ENCODE measurements around the gene RBKS.
"Not testable (repeated sequence)": the region's sequence is repeated elsewhere in the genome, so short reads cannot be mapped to it uniquely, and the experiment has no call there.

The RBKS gene

DNA sequence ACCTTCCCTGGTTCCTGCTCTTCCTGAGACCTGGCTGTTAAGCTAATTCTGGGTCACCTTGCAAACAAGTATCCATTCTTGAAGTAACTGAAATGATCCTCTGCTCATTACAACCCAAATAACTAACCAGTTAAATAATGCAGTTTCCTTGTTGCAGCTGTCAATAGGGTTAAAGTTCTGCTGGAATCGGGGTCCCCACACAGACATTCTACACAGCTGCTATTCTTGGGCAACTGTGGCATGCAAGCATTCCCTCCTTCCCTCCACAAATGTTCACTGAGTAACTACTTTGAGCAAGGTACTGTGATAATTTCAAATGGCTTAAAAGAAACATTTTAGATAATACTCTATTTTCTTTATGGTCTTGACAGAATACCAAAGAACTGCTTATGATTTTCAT lies 17.1 kb downstream of the RBKS start:
- no peak for DNase-seq (ENCODE audit: low read depth)

DNA sequence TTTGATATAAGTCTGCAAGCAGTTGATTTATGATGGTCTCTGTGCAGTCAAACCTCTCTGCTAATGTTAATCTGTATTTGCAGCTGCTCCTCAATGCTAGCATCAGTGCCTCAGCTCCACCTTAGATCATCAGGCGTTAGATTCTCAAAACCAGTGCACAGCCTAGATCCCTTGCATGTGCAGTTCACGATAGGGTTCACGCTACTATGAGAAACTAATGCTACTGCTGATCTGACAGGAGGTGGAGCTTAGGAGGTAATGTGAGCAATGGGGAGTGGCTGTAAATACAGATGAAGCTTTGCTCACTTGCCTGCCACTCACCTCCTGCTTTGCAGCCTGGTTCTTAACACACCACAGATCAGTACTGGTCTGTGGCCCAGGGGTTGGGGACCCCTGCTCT lies 18.4 kb downstream of the RBKS start:
- DNase-seq (ENCODE audit: low read depth), result no peak

DNA sequence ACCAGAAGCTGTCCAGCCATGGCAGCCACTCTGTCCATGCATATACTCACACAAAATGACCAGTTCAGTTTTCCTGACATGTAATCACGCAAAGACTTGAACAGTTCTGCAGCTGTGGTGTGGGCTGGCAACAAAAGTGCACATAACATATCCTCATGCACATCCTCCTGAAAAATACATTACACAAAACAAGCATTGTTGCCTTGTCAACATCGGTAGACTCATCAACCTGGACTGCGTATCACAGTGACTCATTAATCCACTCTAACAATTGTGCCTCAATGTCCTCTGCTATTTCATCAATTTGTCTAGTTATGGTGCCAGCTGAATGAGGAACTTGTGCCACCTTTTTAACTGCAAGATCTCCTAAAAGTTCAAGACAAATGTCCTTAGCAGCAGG lies 19.5 kb downstream of the RBKS start:
- DNase-seq (ENCODE audit: low read depth), result no peak

DNA sequence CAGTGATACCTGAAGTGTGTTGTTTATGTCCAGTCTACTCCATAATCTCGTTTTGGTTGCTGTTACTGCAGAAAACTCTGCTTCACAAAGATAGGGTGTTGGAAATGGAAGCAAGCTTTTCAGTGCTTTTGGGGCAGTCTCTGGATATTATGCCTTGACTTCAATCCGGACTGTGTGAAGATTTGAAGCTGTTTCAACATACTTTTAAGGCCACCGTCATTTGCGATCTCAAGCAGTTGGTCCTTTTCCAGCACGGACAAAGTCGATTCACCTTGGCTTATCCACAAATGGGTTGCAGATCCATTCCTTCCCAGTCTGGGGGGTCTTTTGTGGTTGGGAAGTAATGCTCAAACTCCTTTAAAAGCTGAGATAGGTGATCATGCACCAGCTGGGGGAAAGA lies 20.4 kb downstream of the RBKS start:
- DNase-seq (ENCODE audit: low read depth), result no peak

DNA sequence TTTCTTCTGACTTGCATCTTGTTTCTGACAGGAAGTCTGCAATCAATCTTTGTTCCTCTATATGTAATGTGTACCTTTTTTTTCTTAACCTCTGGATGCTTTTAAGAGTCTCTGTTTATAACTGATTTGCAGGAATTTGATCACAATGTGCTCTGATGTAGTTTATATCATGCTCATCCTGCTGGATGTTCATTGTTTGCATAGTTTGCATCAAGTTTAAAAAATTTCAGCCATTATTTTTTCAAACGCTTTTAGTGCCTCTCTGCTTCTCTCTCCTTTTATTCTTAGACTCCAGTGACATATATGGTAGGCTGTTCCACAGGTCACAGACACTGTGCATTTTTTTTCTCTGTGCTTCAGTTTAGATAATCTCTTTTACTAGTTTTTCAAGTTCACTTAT lies 23.9 kb downstream of the RBKS start:
- no peak for DNase-seq (ENCODE audit: low read depth)

DNA sequence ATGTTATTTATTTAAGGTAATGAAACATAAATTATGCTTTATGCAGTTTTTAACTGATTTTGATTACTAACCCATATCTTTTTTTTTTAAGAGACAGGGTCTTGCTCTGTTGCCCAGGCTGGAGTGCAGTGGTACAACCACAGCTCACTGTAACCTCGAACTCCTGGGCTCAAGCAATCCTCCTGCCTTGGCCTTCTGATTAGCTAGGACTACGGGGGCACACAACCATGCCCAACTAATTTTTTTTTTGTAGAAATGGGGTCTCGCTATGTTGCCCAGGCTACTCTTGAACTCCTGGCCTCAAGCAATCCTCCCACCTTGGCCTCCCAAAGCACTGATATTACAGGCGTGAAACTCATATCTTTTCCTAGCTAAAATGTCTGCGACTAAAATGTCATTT lies 26.2 kb downstream of the RBKS start:
- DNase-seq (ENCODE audit: low read depth), result not testable (repeated sequence)

DNA sequence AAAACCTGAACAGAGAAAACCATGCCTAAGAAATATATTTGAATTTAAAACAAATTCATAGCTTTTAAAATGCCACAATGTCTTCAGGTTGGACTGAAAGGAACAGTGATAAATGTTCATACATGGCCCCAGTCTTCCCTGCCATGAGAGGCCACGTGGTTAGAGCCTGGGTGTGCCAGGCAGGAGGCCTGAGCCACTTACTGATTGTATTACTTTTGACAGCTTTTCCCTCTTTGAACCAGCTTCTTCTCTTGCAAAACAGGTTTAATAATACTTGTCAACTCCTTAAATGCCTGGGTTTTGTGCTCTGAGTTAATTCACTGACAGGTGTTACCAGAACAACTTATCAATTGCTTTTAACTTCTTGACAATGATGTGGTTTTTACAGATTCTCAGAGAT lies 27.0 kb downstream of the RBKS start:
- DNase-seq (ENCODE audit: low read depth), result no peak

DNA sequence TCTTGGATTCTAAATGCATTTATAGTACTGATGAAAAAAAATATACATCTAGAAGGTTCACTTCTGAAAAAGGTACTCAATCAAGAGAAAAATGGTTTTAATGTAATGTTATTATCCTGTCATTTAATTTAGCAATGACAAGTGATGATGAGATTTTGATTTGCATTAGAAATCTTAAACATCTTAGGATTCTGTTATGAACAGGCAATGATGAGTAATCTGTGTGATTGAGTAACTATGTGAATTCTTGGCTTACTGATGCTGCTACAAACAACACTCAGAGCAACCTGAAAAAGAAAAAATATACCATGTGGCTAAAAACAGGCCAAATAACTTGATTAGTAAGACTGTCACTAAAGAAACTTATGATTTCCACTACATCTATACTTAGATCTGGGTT lies 30.1 kb downstream of the RBKS start:
- DNase-seq (ENCODE audit: low read depth), result peak; percentile 65

DNA sequence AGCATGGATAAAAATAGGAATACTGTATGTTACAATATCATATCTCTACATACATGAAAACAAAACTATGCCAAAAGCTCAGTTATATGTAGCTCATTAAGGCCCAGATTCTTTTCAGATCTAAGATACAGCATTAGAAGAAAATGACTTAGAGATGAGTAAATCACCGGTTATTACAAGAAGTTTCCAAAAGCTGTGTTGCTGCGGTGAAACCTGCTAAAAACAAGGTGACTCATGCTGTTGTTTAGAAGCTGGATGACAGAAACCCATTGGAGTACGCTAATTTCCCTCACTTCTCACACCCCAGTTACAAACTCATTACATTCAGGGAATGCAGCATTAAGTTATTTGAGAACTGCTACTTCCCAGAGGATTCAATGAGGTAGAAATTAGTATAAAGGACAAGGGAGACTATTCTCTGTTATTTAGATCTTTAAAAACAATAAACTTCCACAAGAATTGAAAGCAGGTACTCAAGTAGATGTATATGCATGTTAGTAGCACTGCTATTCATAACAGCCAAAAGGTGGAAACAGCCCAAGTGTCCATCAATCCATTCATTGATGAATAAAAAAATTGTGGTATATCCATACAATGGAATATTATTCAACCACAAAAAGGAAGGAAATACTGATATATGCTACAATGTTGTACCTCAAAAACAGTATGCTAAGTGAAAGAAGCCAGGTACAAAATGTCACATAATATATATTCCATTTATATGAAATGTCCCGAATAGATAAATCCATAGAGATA lies 32.6 kb downstream of the RBKS start:
- DNase-seq (ENCODE audit: low read depth), result peak; percentile 17

DNA sequence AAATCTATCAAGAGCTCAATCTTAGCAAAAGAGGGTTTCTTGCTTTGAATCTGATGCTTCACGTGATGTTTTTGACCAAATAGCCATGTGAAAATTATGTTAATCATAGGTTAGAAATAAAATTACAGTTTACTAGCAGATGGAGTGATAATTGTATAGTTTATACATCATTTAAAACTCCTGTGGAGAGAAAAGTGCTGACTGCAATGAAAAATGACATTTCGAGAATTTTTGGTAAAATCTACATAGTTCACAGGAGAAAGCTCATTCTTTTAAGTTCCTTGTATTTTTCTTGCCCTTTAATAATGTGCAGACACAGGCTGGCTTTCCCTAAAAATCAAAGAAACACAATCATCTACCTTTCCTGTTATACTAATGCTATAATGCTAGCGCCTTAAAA lies 33.2 kb downstream of the RBKS start:
- no peak for DNase-seq (ENCODE audit: low read depth)

DNA sequence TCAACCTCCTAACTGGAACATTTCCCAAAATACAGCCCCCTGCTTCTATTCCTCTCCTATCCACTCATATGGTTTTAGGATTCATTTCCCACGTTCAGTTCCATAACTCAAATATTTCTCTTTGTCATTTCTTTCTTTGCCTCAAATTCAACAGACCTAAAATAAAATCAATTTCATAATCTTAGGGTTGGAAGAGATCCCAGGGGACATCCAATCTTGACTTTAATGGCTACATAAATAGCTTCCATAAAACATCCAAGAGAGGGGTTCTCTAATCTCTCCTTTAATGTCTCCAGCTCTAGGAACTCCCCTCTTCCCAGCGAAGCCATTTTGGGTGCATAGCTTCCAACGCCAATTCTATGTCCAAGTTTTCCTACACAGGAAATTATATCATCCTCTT lies 33.8 kb downstream of the RBKS start:
- DNase-seq (ENCODE audit: low read depth), result no peak

DNA sequence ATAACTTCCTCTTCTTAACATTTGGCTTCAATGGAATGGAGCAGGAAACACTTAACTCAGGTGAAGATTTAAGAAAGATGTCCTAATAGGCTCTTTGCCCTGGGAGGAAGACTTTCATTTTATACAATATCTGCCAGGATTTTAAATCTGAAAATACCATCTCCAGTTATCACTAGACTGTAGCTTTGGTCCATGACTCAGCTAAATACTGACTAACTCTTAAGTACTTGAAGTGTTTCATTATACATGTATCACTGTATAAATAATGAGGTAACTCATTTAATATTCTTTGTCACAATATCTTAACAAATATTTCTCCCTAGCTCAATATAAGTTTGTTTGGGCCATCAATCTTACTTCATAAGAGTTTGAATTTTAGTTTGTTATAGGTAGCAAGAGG lies 34.7 kb downstream of the RBKS start:
- no peak for DNase-seq (ENCODE audit: low read depth)

DNA sequence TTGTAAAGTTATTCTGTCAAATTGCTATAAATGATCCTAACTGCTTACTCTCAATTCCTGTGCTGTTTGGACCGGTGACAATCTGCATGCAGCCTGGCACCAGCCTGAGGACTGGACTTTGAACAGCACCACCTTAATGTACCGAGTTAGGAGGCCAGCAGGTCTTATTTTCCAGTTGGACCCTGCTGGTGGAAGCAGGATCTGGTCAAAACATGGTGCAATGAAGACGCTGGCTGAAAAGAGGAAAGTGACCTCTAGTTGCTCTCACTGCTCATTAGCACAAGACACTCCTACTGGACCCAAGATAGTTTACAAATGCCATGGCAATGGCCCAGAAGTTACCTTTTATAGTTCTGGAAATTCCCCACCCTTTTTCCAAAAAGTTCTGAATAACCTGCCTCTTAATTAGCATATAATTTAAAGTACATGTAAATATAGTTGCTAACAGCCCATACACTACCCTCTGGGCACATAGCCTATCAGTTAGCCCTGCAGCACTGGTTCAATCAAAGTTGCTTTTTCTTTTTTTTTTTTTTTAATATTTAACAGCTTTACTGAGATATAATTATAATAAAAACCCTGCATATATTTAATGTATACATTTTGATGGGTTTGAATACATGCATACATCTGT lies 35.8 kb downstream of the RBKS start:
- DNase-seq (ENCODE audit: low read depth), result no peak

DNA sequence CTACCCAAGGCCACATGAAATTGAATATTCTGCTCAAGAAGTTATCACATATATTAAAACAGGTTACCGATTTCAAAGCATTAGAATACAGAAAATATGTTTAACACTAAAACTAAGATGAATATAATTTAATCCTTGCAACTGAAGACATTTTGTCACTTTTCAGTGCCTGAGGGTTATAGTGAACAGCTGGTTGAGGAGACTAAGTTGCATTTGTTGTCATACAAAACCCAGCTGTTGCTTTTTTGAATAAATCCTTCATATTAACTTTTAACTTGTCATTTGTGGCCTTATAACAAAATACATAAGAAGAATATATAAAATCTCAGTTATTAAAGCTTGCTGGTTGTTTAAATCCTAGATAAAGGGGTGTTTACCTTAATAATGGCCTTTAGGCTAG lies 37.5 kb downstream of the RBKS start:
- DNase-seq (ENCODE audit: low read depth), result no peak

DNA sequence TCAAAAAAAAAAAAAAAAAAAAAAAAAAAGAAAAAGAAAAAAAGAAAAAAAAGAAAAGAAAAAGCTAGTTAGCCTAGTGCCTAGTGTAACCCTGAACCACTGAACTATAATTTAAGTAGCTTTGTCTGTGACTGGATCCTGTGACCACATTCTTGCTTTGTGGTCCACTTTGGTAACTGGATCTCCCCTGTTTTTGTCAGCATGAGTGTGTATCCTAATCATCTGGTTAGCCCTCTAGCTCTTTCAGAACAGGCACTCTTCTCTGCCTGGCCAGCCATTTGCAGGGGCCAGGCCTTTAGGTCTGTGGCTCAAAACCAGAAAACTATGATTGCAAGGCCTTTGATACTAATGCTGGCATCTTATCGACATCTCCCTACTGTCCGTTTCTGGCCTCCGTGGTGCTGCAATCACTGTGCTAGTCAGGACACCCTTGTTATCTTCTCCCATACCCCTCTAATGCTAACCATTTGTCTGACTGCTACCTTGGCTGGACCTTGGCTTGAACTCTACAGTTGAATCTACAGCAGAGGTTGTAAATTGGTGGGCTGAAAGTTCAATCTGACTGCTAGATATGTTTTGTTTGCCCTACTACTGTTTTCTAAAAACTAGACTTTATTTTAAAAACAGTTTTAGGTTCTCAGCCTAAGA lies 40.5 kb downstream of the RBKS start:
- DNase-seq (ENCODE audit: low read depth), result no peak

DNA sequence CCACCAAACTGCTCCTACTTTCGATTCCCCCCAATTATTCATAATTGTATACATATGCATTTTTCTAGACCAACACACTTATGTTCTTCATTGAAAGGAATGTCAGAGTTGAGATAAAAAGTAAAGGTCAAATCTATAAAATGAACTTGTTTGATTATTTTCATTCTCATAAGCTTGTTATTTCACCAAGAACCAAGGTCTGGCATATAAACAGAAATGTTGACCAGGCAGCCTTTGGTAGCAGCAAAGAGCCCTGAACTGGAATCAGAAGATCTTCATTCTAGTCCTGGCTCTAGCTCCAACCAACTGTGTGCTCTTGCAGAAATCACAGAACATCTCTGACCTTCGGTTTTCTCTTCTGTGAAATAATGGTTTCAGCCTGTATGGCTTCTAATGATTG lies 42.9 kb downstream of the RBKS start:
- no peak for DNase-seq (ENCODE audit: low read depth)

DNA sequence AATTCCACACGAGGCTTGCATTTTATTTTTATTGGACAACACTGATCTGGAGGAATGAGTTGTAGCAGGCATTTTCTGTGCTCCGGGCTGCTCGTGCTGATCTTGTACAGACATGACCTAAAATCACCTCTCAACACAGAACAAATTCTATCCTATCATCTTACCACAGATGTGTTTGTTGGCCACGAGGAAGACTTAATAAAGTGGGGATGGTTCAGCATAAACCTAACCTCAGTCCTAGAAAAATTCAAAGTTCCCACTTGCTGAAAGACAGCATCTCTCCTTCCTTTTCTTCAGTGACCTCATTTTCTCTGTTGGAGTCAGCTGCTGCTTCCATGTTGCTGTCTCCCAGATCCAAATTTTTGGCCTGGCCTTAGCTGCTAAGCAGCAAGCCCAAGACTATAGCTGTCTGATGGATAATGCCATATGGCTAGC lies 45.3 kb downstream of the RBKS start:
- DNase-seq (ENCODE audit: low read depth), result no peak

DNA sequence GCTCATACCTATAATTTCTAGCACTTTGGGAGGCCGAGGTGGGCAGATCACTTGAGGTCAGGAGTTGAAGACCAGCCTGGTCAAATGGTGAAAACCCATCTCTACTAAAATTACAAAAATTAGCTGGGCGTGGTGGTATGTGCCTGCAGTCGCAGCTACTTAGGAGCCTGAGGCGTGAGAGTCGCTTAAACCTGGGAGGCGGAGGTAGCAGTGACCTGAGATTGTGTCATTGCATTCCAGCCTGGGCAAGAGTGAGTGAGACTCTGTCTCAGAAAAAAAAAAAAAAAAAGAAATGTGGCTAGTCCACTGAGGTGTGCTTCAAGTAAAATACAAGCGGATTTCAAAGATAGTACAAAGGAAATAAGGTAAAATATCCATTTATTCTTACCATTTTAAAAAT lies 46.2 kb downstream of the RBKS start:
- no peak for DNase-seq (ENCODE audit: low read depth)

DNA sequence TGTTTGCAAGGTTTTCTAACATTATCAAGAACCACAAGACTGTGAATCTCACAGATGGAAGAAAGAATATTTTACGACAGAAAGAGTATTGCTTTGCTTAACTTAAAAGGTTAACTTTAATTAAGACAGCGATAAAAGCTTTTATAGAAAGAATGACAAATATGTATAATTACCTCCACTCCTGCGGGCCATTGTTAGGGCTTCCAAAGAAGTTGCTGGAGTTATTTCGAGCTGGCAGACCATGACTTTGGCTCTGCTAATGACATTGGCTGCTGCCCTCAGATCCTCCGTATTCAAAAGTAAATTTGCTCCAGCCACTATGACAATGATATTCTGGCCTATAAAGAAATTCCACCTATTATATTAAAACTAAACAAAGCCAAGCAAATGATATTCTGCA lies 47.3 kb downstream of the RBKS start:
- no peak for DNase-seq (ENCODE audit: low read depth)

DNA sequence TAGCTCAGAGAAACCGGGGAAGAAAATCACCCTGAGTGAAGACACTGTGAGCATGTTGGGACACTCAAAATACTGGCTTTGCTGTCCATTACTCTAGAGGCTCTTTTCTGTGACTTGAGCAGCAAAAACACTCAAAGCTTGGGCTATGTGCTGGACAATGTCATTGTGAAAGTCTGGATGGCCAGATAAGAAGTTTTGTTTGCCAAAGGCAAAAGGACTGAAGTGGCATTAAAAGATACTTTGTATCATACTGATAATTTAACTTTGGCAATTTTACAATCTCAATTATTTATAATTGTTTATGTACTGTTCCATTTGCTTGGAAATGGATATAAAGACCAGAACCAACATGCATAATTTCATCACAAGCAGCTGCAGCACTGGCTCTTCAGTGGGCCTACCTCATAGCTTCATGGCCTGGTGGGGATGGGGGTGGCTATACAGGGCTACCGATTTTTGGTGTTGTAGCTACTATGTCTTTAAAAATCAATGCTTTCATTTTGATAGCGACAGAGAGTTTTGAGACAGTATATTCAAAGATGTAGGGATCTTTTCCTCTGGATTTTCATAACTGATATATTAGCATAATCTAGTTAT lies 51.1 kb downstream of the RBKS start:
- no peak for DNase-seq (ENCODE audit: low read depth)

DNA sequence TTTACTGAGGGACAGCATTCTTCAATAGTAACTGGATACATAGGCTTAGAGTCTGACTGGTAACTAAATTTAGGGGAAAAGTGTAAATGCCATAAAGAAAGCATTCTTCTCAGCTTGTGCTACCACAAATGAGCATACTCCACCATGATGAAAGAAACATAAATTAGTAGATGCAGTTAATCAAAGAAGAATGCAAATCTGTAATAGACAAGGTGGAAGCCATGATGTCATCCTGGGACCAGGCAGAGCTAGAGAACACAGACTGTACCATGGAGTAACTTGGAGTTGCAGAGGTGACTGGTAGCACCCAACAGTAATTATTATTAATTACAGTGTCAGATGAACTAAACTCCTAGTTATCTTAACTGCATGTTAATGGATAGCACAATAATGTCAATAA lies 51.7 kb downstream of the RBKS start:
- DNase-seq (ENCODE audit: low read depth), result no peak

DNA sequence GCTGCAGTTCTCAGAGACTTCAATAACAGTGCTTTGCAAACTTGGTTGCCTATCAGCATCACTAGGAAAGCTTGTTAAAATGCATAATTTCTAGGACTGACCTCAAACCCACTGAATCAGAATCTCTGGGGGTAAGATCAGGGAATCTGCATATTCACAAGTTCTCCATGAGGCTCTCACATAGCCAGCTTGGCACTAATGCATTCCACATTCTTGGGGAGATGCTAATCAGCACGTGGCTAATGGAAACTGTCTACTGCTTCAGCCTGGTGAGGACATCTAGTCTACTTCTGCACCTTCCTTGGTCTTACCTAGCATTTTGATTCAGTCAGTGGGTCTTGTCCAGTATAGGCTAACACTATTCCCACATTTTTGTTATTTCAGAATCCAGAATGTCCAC lies 56.3 kb downstream of the RBKS start:
- DNase-seq (ENCODE audit: low read depth), result no peak

DNA sequence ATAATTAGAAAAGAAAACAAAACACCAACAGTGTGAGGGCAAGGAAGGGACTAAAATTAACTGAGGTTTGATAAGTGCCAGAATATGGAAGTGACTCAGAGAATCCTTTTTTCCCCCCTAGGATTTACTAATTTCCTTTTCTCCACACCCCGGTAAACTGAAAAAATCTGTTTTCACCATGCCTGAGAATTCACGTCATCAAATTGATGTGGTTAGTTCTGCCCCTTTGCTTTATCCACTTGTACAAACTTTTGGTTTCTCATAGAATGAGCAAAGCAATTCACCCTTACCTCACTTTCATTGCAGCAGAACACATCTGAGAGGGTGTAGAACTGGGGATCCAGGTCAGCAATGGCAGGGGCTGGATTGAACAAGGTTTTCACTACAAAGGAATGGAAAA lies 57.8 kb downstream of the RBKS start:
- DNase-seq (ENCODE audit: low read depth), result no peak

Measured in fibroblast of the conjunctiva (primary cell).